ENCODE data around the gene LRRC7.

- TF ChIP-seq, protein P1, sequence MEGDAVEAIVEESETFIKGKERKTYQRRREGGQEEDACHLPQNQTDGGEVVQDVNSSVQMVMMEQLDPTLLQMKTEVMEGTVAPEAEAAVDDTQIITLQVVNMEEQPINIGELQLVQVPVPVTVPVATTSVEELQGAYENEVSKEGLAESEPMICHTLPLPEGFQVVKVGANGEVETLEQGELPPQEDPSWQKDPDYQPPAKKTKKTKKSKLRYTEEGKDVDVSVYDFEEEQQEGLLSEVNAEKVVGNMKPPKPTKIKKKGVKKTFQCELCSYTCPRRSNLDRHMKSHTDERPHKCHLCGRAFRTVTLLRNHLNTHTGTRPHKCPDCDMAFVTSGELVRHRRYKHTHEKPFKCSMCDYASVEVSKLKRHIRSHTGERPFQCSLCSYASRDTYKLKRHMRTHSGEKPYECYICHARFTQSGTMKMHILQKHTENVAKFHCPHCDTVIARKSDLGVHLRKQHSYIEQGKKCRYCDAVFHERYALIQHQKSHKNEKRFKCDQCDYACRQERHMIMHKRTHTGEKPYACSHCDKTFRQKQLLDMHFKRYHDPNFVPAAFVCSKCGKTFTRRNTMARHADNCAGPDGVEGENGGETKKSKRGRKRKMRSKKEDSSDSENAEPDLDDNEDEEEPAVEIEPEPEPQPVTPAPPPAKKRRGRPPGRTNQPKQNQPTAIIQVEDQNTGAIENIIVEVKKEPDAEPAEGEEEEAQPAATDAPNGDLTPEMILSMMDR (IDR thresholded peaks at IDR 0.05), result no peak
- TF ChIP-seq POLR2A (IDR thresholded peaks at IDR 0.05), result no peak
Observed at GRCh38 chr1:70169018-70169839, 601.5 kb downstream of the LRRC7 start.
